ENCODE data around the gene FRMD6.

GRCh38 chr14:51703787-51704186, 52.1 kb downstream of the FRMD6 start:
- no peak for TF ChIP-seq POLR2A (IDR thresholded peaks at IDR 0.05)
- TF ChIP-seq, protein P1, sequence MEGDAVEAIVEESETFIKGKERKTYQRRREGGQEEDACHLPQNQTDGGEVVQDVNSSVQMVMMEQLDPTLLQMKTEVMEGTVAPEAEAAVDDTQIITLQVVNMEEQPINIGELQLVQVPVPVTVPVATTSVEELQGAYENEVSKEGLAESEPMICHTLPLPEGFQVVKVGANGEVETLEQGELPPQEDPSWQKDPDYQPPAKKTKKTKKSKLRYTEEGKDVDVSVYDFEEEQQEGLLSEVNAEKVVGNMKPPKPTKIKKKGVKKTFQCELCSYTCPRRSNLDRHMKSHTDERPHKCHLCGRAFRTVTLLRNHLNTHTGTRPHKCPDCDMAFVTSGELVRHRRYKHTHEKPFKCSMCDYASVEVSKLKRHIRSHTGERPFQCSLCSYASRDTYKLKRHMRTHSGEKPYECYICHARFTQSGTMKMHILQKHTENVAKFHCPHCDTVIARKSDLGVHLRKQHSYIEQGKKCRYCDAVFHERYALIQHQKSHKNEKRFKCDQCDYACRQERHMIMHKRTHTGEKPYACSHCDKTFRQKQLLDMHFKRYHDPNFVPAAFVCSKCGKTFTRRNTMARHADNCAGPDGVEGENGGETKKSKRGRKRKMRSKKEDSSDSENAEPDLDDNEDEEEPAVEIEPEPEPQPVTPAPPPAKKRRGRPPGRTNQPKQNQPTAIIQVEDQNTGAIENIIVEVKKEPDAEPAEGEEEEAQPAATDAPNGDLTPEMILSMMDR (IDR thresholded peaks at IDR 0.05), result no peak
